Dendritic cell treated with granulocyte-macrophage colony-stimulating factor and Interleukin-4, amounts not matched to agents 40 ng/mL and 50 ng/mL, for 4 days (primary cell): ENCODE measurements around the gene PIGBOS1.
"Not testable (repeated sequence)": the region's sequence is repeated elsewhere in the genome, so short reads cannot be mapped to it uniquely, and the experiment has no call there.

ENCODE experiments used
- H3K27ac Mint-ChIP-seq: one replicate; pipeline ENCODE4 v1.8.0; 2022; ENCODE audit warnings: mild to moderate bottlenecking, mixed read lengths
- H3K27me3 Mint-ChIP-seq: one replicate; pipeline ENCODE4 v1.8.0; 2022; ENCODE audit warnings: mild to moderate bottlenecking, mixed read lengths
- H3K36me3 Mint-ChIP-seq: one replicate; pipeline ENCODE4 v1.8.0; 2022; ENCODE audit warnings: low read depth, mixed read lengths
- H3K4me1 Mint-ChIP-seq: one replicate; pipeline ENCODE4 v1.8.0; 2022; ENCODE audit warnings: low read depth, mixed read lengths
- H3K4me3 Mint-ChIP-seq: one replicate; pipeline ENCODE4 v1.8.0; 2022; ENCODE audit warnings: mild to moderate bottlenecking, moderate library complexity, mixed read lengths
- H3K9me3 Mint-ChIP-seq: one replicate; pipeline ENCODE4 v1.8.0; 2022; ENCODE audit warnings: mixed read lengths
- intact Hi-C: fragments of 100-400 bp; cut with micrococcal nuclease; formaldehyde crosslinking; loops from one replicate; pipeline ENCODE4 v1.15.0; 2022

Gene PIGBOS1

DNA sequence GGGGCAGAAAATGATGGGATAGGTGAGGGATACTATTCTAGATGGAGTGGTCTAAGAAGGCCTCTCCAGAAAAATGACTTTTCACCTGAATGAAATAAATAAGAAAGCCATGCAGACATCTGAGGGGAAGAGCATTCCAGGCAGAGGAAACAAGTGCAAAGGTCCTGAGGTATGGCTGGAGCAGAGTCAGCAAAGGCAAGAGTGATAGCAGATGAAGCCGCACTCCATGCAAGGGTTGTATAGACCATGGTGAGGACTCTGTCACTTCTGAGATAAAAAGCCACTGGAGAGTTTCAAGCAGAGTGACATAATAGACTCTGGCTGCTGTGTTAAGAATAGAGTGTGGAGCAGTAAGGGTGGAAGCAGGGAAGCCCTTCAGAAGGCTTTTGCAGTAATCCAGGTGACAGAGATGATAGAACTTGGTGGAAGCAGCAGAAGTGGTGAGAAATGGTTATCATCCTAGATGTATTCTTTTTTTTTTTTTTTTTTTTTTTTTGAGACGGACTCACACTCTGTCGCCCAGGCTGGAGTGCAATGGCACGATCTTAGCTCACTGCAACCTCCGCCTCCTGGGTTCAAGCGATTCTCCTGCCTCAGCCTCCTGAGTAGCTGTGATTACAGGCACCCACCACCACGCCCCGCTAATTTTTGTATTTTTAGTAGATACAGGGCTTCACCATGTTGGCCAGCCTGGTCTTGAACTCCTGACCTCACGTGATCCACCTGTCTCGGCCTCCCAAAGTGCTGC, 32.3 kb downstream of the PIGBOS1 start:
- not testable (repeated sequence) for H3K27me3 Mint-ChIP-seq, H3K4me3 Mint-ChIP-seq, H3K9me3 Mint-ChIP-seq, H3K27ac Mint-ChIP-seq
- Mint-ChIP-seq H3K36me3 (peaks cover 13% of the 10 kb centered on the region), H3K4me1 (peaks cover 57% of the 10 kb centered on the region)
- intact Hi-C loops, result loop anchor here (5.0 kb wide), 1 partner anchor 34 kb away; no protein-coding TSS in a partner anchor

DNA sequence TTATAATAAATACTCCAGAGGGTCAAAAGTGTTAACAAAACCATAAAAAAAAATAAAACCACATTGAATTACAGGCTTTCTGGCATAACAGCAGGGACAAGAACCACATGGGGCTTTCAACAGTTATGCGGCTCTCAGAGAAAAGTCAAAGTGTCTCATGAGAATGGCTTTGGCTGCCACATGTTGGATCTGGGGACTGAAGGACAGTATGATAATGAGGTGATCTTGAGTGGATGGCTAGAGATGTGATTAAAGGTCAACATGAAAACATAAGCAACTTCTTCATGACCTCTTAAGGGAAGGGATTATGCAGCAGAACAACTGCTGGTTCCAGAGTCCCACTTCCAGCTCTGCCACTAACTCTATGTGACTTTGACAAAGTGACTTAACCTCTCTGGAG, 34.5 kb downstream of the PIGBOS1 start:
- peaks cover 71% of the 10 kb centered on the region for H3K4me1 Mint-ChIP-seq
- H3K9me3 Mint-ChIP-seq, result no peaks in the 10 kb centered on the region
- peak overlapping the region; percentile 40 for H3K27ac Mint-ChIP-seq
- H3K4me3 Mint-ChIP-seq, result no peak overlapping the region
- peaks cover 5% of the 10 kb centered on the region for H3K36me3 Mint-ChIP-seq
- H3K27me3 Mint-ChIP-seq, result no peaks in the 10 kb centered on the region
- intact Hi-C loops, result no loop called here

DNA sequence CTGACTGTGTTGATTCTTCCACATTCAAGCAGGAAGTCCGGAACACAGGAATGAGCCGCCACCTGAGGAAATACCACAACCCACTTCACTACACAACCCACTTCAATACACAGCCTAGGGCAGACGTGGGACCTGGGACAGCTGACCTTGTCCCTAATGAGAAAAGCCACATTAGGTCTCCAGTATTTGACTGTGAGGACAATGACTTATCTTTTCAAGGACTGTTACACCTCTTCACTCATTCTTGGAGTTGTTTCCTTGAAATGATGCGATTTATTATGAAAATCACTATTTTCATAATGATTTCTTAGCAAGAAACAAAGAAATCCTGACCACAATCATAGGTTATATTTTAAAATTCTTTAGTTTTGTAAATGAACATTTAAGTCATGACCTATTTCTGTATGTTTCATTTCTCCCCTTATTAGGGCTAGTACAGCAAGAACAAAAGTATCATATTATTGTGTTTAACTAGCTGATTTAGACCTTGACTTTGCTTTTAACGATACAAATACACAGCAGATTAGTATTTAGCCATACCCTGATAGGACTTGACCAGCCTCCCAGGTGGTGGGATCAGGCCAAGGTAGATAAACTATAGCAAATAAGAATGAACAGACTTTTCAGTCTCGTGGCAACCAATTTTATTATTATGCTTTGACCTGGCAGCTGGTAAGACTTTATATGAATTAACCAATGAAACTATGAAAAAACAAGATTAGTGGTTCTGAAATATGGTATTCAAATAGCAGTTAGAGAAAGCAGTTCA, 35.4 kb downstream of the PIGBOS1 start:
- no peaks in the 10 kb centered on the region for H3K9me3 Mint-ChIP-seq
- no peak overlapping the region for H3K4me3 Mint-ChIP-seq
- H3K27me3 Mint-ChIP-seq, result no peaks in the 10 kb centered on the region
- no peaks in the 10 kb centered on the region for H3K36me3 Mint-ChIP-seq
- intact Hi-C loops, result no loop called here
- peaks cover 63% of the 10 kb centered on the region for H3K4me1 Mint-ChIP-seq
- no peak overlapping the region for H3K27ac Mint-ChIP-seq

DNA sequence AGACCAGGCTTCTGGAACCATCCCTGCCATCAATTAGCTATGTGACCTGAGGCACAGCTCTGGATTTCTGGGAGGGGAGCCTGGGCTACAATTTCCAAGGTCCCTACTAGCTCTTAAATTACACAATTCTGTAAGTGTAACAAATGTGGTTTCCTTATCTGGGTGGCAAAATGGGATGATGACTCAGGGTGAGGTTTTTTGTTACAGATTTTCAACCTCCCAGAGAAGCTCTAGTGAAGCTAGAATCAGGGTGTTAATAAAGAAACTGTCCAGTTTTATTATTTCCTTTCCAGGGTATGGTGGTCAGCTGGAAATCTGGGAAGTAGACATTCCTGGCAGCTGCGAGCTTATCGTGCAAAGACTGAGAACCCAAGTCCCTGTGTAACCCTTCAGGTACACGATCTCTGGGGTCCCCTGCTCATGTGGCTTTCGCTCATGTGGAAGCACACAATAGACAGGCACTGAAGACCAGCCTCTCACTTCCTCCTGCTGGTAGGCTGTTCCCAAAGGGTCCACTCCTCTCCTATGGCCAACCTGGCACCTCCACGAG, 36.6 kb downstream of the PIGBOS1 start:
- Mint-ChIP-seq H3K4me1 (peaks cover 61% of the 10 kb centered on the region), H3K27ac (peak overlapping the region; percentile 64), H3K36me3 (no peaks in the 10 kb centered on the region), H3K27me3 (no peaks in the 10 kb centered on the region), H3K4me3 (no peak overlapping the region), H3K9me3 (no peaks in the 10 kb centered on the region)
- intact Hi-C loops, result no loop called here

DNA sequence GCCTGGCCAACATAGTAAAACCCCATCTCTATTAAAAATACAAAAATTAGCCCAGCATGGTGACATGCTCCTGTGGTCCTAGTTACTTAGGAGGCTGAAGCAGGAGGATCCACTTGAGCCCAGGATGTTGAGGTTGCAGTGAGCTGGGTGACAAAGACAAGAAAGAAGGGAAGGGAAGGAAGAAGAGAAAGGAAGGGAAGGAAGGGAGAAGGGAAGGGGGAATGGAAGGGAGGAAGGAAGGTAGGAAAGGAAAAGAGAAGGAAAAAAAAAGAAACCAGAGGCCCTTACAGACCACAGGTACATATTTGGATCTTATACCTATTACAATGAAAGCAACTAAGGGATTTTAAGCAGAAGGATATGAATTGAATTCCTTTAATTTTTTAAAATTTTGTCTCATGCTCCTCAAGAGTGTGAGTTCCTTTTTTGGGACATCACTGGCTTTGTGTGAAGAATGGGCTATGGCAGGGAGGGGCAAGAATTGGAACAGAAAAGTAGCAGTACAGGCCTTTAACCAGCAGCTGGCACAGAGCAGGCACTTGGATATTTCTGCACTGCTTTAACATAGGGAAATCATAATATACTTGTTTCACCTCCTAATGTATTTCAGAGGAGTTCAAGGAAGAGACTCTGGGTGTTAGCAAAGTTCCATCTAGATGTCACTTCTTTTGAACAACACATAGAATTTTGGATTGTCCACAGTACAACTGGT, 37.2 kb downstream of the PIGBOS1 start:
- no peak overlapping the region for H3K4me3 Mint-ChIP-seq
- intact Hi-C loops, result no loop called here

DNA sequence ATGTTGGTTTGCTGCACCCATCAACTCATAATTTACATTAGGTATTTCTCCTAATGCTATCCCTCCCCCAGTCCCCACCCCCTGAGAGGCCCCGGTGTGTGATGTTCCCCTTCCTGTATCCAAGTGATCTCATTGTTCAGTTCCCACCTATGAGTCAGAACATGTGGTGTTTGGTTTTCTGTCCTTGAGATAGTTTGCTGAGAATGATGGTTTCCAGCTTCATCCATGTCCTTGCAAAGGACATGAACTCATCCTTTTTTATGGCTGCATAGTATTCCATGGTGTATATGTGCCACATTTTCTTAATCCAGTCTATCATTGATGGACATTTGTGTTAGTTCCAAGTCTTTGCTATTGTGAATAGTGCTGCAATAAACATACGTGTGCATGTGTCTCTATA, 38.3 kb downstream of the PIGBOS1 start:
- H3K4me3 Mint-ChIP-seq, H3K27me3 Mint-ChIP-seq, intact Hi-C loops, H3K36me3 Mint-ChIP-seq, H3K9me3 Mint-ChIP-seq, H3K27ac Mint-ChIP-seq: not testable (repeated sequence)
- peaks cover 59% of the 10 kb centered on the region for H3K4me1 Mint-ChIP-seq

More for the DNA sequence above, 37.2 kb downstream of the PIGBOS1 start:
- Mint-ChIP-seq H3K9me3 (no peaks in the 10 kb centered on the region), H3K4me1 (peaks cover 68% of the 10 kb centered on the region), H3K27me3 (no peaks in the 10 kb centered on the region), H3K27ac (peak overlapping the region; percentile 64), H3K36me3 (no peaks in the 10 kb centered on the region)

DNA sequence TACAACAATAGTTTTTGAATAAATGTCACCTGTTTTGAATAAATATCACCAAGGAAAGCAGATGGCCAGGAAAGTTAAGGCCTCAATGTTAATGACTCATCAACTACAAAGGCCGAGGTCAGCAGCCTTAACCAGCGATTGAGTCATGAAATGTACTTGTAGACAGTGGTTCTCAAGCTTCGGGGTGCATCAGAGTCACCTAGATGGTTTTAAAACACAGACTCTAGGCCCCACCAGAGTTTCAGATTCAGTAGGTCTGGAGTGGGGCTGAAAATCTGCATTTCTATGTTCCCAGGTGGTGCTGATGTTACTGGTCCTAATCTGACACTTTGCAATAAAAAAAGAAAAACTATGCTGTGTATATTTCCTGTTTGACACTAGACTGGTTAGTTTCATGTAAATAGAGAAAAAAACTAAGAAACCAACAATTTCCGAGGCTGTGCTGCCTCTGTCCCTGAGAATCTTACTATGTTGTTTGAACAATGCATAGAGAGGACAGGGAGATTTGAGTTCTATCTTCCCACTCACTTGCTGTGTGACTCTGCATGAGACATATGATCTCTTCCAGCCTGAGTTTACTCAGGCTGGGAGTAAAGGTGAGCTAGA, 39.1 kb downstream of the PIGBOS1 start:
- H3K27ac Mint-ChIP-seq, result peak overlapping the region; percentile 37

DNA sequence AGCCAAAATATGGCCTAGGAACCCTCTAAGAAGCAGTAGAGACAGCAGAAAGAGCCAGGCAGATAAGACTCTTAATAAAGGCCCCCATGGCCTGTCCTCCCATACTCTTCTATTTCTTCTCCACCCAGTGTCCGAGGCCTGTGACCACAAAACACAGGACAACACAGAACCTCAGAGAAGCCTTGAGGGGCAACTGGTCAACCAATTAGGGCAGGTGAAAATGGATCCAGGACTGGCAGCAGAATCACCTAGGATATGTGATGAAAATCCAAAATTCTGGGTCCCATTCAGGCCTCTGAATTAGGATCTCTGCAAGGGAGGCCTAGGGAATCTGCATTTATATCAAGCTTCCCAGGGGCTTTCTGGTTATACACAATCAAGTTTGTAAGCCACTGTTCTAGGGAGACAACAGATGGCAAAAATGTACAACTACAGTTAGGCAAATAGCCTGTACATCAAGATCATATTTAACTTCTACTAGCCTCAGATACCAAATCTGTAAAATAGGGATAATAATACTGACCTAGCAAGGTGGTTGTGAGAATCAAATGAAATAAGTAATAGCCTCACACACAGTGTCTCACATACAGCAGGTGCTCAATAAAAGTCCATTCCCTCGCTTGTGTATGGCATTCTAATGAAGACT, 39.7 kb downstream of the PIGBOS1 start:
- peaks cover 55% of the 10 kb centered on the region for H3K4me1 Mint-ChIP-seq
- no peaks in the 10 kb centered on the region for H3K36me3 Mint-ChIP-seq
- no peaks in the 10 kb centered on the region for H3K27me3 Mint-ChIP-seq
- H3K9me3 Mint-ChIP-seq, result no peaks in the 10 kb centered on the region
- H3K27ac Mint-ChIP-seq, result peak overlapping the region; percentile 9
- H3K4me3 Mint-ChIP-seq, result no peak overlapping the region
- intact Hi-C loops, result no loop called here

More for the DNA sequence above, 39.1 kb downstream of the PIGBOS1 start:
- Mint-ChIP-seq H3K4me3 (no peak overlapping the region), H3K27me3 (no peaks in the 10 kb centered on the region), H3K4me1 (peaks cover 59% of the 10 kb centered on the region), H3K9me3 (no peaks in the 10 kb centered on the region), H3K36me3 (no peaks in the 10 kb centered on the region)
- intact Hi-C loops, result no loop called here

DNA sequence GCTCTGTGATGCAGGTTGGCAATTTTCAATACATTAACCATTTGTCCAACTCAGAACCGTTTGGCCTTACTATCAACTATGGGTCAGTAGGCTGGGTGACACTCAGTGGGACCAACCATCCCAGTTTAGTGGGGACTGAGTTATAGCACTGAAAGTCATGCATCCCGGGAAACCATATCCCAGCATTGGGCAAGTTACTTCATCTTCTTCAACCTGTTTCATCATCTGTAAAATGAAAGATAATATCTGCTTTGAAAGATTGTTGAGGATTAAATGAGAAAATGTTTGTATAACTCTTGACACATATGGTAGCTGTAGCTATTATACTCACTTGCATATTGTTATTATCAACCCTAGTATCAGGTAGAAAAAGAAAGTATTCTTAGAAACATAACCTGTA, 41.2 kb downstream of the PIGBOS1 start:
- intact Hi-C loops, result no loop called here
- Mint-ChIP-seq H3K9me3 (no peaks in the 10 kb centered on the region), H3K4me1 (peaks cover 53% of the 10 kb centered on the region), H3K36me3 (no peaks in the 10 kb centered on the region), H3K4me3 (no peak overlapping the region), H3K27ac (peak overlapping the region; percentile 70), H3K27me3 (no peaks in the 10 kb centered on the region)

DNA sequence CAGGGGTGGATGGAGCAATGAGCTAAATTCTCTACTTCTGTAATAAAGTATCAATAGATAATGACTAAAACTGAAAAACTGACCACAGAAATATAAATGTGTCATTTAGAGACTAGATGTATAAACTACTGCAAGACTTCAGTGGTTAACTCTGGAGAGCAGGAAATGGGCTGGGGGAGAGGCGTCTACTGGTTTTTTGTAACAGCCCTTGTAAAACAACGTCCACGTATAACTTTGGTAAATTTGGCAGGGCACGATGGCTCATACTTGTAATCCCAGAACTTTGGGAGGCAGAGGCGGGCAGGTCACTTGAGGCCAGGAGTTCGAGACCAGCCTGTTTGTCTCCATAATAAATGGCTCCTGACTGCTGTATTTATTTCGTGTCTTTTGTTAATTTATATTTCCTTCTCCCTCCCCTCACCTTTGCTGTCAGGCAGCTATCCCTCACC, 41.8 kb downstream of the PIGBOS1 start:
- peak overlapping the region; percentile 70 for H3K27ac Mint-ChIP-seq
- H3K27me3 Mint-ChIP-seq, result no peaks in the 10 kb centered on the region
- H3K36me3 Mint-ChIP-seq, result no peaks in the 10 kb centered on the region
- H3K4me3 Mint-ChIP-seq, result no peak overlapping the region
- peaks cover 50% of the 10 kb centered on the region for H3K4me1 Mint-ChIP-seq
- intact Hi-C loops, result no loop called here
- no peaks in the 10 kb centered on the region for H3K9me3 Mint-ChIP-seq

DNA sequence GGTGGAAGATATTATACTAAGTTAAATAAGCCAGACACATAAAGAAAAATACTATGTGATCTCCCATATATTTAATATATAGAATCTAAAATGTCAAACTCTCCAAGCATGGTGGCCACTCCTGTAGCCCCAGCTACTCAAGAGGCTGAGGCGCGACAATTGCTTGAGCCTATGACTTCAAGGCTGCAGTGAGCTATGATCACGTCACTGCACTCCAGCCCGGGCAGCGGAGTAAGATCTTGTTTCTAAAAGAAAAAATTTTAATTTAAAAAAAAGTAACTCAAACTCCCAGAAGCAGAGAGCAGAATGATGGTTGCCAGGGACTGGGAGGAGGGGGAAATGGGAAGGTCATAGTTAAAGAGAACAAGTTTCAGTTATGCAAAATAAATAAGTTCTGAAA, 42.6 kb downstream of the PIGBOS1 start:
- intact Hi-C loops, result no loop called here
- no peaks in the 10 kb centered on the region for H3K9me3 Mint-ChIP-seq
- H3K36me3 Mint-ChIP-seq, result no peaks in the 10 kb centered on the region

DNA sequence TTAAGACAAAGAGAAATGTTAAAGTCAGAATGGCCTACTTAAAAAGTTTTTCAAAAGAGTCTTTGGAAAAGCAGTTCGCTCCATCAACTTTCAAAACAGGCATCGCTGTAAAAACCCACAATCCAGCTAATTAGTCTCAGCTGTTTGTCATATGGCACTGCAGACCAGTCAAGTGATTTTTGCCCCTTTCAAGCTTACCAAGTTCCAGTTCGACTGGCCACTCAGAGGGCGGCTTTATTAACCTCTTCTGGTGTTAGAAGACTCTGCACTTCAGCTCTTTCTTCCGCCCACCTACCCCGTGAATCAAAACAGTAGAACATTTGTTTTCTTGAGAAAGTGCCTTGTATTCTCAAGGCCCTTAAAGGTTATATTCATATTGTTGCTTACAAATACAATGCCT, 48.6 kb downstream of the PIGBOS1 start:
- Mint-ChIP-seq H3K27ac (peak overlapping the region; percentile 16), H3K9me3 (no peaks in the 10 kb centered on the region), H3K36me3 (peaks cover 14% of the 10 kb centered on the region), H3K4me3 (no peak overlapping the region), H3K27me3 (no peaks in the 10 kb centered on the region), H3K4me1 (peaks cover 51% of the 10 kb centered on the region)
- intact Hi-C loops, result no loop called here

More for the DNA sequence above, 42.6 kb downstream of the PIGBOS1 start:
- Mint-ChIP-seq H3K27ac (no peak overlapping the region), H3K4me1 (peaks cover 42% of the 10 kb centered on the region), H3K27me3 (no peaks in the 10 kb centered on the region), H3K4me3 (no peak overlapping the region)

DNA sequence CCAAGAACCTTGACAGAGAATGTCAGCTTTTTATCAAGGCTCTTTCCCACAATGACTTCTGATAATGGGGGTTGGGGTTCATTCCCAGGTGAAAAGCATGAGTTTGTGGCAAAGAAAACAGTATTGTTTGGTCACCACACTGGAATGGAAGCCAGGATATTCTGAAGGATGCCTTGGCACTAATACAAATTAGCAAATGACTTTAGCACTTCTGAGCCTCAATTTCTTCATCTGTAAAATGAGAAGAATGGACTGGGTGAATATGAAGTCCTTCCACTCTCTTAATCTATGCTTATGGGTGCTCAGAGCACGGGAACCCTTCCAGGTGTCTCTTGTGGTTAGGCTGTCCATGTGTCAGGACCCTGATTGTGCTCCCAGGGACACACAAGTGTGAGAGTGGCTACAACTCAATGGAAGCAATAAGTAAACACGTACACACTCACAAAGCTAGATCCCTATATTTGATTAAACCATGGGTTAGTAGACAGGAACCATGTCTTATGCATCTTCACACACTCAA, 50.7 kb downstream of the PIGBOS1 start:
- peaks cover 16% of the 10 kb centered on the region for H3K36me3 Mint-ChIP-seq
- H3K9me3 Mint-ChIP-seq, result no peaks in the 10 kb centered on the region
- intact Hi-C loops, result no loop called here
- peak overlapping the region; percentile 79 for H3K27ac Mint-ChIP-seq
- H3K27me3 Mint-ChIP-seq, result no peaks in the 10 kb centered on the region
- H3K4me1 Mint-ChIP-seq, result peaks cover 39% of the 10 kb centered on the region
- no peak overlapping the region for H3K4me3 Mint-ChIP-seq
